B cell (primary cell): ENCODE measurements around the gene SAG. TPM values are rescaled to one million over a fixed set of nuclear protein-coding genes. Genes with fewer than 3 reads are reported as not detected.

Experiments used
- ATAC-seq: fragments of 200-7000 bp; cut with Tn5 transposase; one replicate; pipeline ENCODE4 v1.10.0; 2021; ENCODE audit warnings: low read depth, mild to moderate bottlenecking, moderate number of reproducible peaks, moderate library complexity
- CTCF ChIA-PET: fragments of 350-600 bp; sonication (Branson Sonifier 250); formaldehyde crosslinking; loops from one replicate; lab custom pipeline; 2021; ENCODE audit warnings: antibody characterized with exemption, inconsistent platforms; lab: Charles Lee
- POLR2A ChIA-PET: fragments of 350-600 bp; sonication (Branson Sonifier 250); formaldehyde crosslinking; loops from one replicate; lab custom pipeline; 2021; ENCODE audit warnings: antibody characterized with exemption; lab: Charles Lee
- DNase-seq: peaks from one replicate; pipeline ENCODE4 v3.0.0; 2013
- H2AFZ ChIP-seq: 2 replicates; pipeline ENCODE4 v1.6.1; 2012; ENCODE audit warnings: mild to moderate bottlenecking, low read depth, low read length; ENCODE audit not compliant: insufficient read depth, poor library complexity, severe bottlenecking
- H3K27ac ChIP-seq, 2 donors: 1 replicate in 1 of 2; 2 replicates in 1 of 2; pipeline ENCODE4 v1.5.1; 2012 to 2013; ENCODE audit warnings: low read length in 2 of 2, mild to moderate bottlenecking in 2 of 2, moderate library complexity in 1 of 2
- H3K27me3 ChIP-seq, 4 experiments: fragments of 200-600 bp in 1 of 4; sonication (generic) in 1 of 4; replicated peaks in 1 of 4; 1 replicate in 2 of 4; 2 replicates in 2 of 4; pipeline versions ENCODE4 v1.6.1 to v1.7.0; 2013 to 2016; ENCODE audit warnings: low read length in 3 of 4, mild to moderate bottlenecking in 2 of 4, mixed read lengths in 1 of 4, moderate library complexity in 1 of 4; ENCODE audit not compliant: insufficient read depth in 4 of 4, control insufficient read depth in 3 of 4; ENCODE audit errors: control extremely low read depth in 1 of 4
- H3K36me3 ChIP-seq, 2 experiments: replicated peaks in 1 of 2; 1 replicate in 1 of 2; 2 replicates in 1 of 2; pipeline versions ENCODE4 v1.6.1 to v1.7.1; 2013; ENCODE audit warnings: low read length in 1 of 2; ENCODE audit not compliant: insufficient read depth in 2 of 2, control insufficient read depth in 1 of 2; ENCODE audit errors: control extremely low read depth in 1 of 2, extremely low read depth in 1 of 2
- H3K4me1 ChIP-seq, 2 donors: fragments of 200-600 bp in 1 of 2; sonication (generic) in 1 of 2; 1 replicate in 1 of 2; 2 replicates in 1 of 2; pipeline versions ENCODE4 v1.5.1 to v1.6.1; 2013 to 2017; ENCODE audit warnings: low read length in 2 of 2; ENCODE audit not compliant: control insufficient read depth in 2 of 2, insufficient read depth in 2 of 2
- H3K4me2 ChIP-seq: replicated peaks from 2 replicates; pipeline ENCODE3; 2012; ENCODE audit warnings: mild to moderate bottlenecking, low read depth, low read length; ENCODE audit not compliant: poor library complexity, severe bottlenecking
- H3K4me3 ChIP-seq, 5 experiments: fragments of 200-600 bp in 1 of 5; sonication (generic) in 1 of 5; 1 replicate in 3 of 5; 2 replicates in 2 of 5; pipeline versions ENCODE4 v1.5.1 to v1.7.0; 2011 to 2016; ENCODE audit warnings: low read length in 4 of 5, mild to moderate bottlenecking in 4 of 5, low read depth in 2 of 5, control low read depth in 1 of 5, moderate library complexity in 1 of 5; ENCODE audit not compliant: insufficient read depth in 1 of 5; ENCODE audit errors: control extremely low read depth in 1 of 5, extremely low read depth in 1 of 5
- H3K79me2 ChIP-seq: fragments of 200-600 bp; sonication (generic); one replicate; pipeline ENCODE4 v1.6.0; 2016; ENCODE audit warnings: low read length; ENCODE audit not compliant: control insufficient read depth, insufficient read depth
- H3K9ac ChIP-seq: fragments of 200-600 bp; sonication (generic); 2 replicates; pipeline ENCODE4 v1.6.1; 2017; ENCODE audit warnings: mild to moderate bottlenecking, low read length, moderate library complexity
- H3K9me3 ChIP-seq, 3 donors: one replicate each; pipeline versions ENCODE4 v1.6.1 to v1.7.1; 2013; ENCODE audit warnings: low read length in 2 of 3; ENCODE audit not compliant: control insufficient read depth in 2 of 3, insufficient read depth in 1 of 3; ENCODE audit errors: control extremely low read depth in 1 of 3
- H4K20me1 ChIP-seq: 2 replicates; pipeline ENCODE4 v1.6.0; 2012; ENCODE audit warnings: mild to moderate bottlenecking, low read length; ENCODE audit not compliant: insufficient read depth, control insufficient read depth, poor library complexity, severe bottlenecking
- H3K27ac Mint-ChIP-seq: one replicate; pipeline ENCODE4 v1.8.0; 2021; ENCODE audit warnings: mixed read lengths
- H3K27me3 Mint-ChIP-seq: one replicate; pipeline ENCODE4 v1.8.0; 2021; ENCODE audit warnings: mixed read lengths
- H3K4me1 Mint-ChIP-seq: one replicate; pipeline ENCODE4 v1.8.0; 2021; ENCODE audit warnings: mixed read lengths
- H3K4me3 Mint-ChIP-seq: one replicate; pipeline ENCODE4 v1.8.0; 2021; ENCODE audit warnings: mixed read lengths
- H3K9me3 Mint-ChIP-seq: one replicate; pipeline ENCODE4 v1.8.0; 2022; ENCODE audit warnings: mixed read lengths; ENCODE audit not compliant: insufficient read depth
- EZH2 ChIP-seq: IDR thresholded peaks from 2 replicates; pipeline ENCODE4 v1.6.1; 2012; ENCODE audit warnings: borderline replicate concordance, low read depth, mild to moderate bottlenecking, moderate library complexity, low read length; ENCODE audit not compliant: insufficient read depth, poor library complexity, severe bottlenecking
- WGBS: methylation state at CpG from one replicate; pipeline ENCODE4 v1.1.5; 2013; ENCODE audit warnings: missing lambda C conversion rate; ENCODE audit not compliant: insufficient coverage; 5-methylcytosine and 5-hydroxymethylcytosine counted together
- intact Hi-C: fragments of 100-400 bp; cut with micrococcal nuclease; formaldehyde crosslinking; loops from one replicate; pipeline ENCODE4 v1.10.0; 2022
- polyA plus RNA-seq: library from polyadenylated mRNA; depleted of rRNA; stranded (reverse); fragments of >200 nt; gene quantifications from 2 replicates; pipeline ENCODE4 v1.2.3, GENCODE V29; 2012
- total RNA-seq, 2 donors: library from RNA; stranded (reverse); fragments of 120-200 nt in 1 of 2; gene quantifications; 1 replicate in 1 of 2; 2 replicates in 1 of 2; pipeline versions ENCODE4 v1.2.3 to v1.2.4, GENCODE V29; 2013 to 2022
- TF ChIP-seq, protein P1 (sequence below): fragments of 200-600 bp; IDR thresholded peaks from one replicate; pipeline ENCODE4 v1.8.0; 2022; ENCODE audit warnings: antibody characterized with exemption, mild to moderate bottlenecking

Gene SAG
- total and polyA plus RNA-seq, 2 donors (not counting 1 experiment from before 2014, with no cell fraction given): 0.03 to 0.17 TPM

DNA sequence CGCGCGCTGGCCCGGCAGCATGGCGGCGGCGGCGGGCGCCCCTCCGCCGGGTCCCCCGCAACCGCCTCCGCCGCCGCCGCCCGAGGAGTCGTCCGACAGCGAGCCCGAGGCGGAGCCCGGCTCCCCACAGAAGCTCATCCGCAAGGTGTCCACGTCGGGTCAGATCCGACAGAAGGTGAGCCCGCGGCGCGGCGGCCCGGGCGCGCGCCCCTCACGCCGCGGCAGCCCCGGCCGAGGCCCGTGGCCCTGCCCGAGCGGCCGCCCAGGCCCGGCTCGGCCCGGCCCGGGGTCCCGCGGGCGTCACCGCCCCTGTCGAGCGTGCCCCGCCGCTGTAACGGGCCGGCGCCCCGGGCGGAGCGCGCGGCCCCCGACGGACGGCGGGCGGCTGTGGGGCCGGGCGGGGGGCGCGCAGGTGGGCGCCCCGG lies 46.9 kb downstream of the SAG start:
- DNase-seq (no peak), ATAC-seq (peak; percentile 1)
- peak overlapping the region; percentile 91 for H3K4me2 ChIP-seq
- no peak overlapping the region for H2AFZ ChIP-seq
- H3K36me3 ChIP-seq: peaks cover 0 to 4% of the 10 kb centered on the region in 2 experiments
- no peaks in the 10 kb centered on the region for H4K20me1 ChIP-seq
- CTCF ChIA-PET: interaction anchor here (0.7 to 2.6 kb wide), 9 partner anchors 23 to 86 kb away, joined by 3 to 13 read pairs (median 3); no protein-coding TSS in a partner anchor
- peaks cover 85% of the 10 kb centered on the region for H3K4me1 Mint-ChIP-seq
- H3K9me3 Mint-ChIP-seq: no peaks in the 10 kb centered on the region
- peak overlapping the region; percentile 33 for H3K4me3 Mint-ChIP-seq
- H3K4me1 ChIP-seq: peaks cover 79 to 85% of the 10 kb centered on the region in 2 donors
- no peaks in the 10 kb centered on the region for H3K9me3 ChIP-seq
- H3K9ac ChIP-seq: peak overlapping the region; percentile 85
- intact Hi-C loops: loop anchor here (1.0 to 10.0 kb wide), 3 partner anchors 23 to 250 kb away; no protein-coding TSS in a partner anchor
- H3K79me2 ChIP-seq: peaks cover 82% of the 10 kb centered on the region
- POLR2A ChIA-PET: interaction anchor here (0.9 to 2.8 kb wide), 9 partner anchors 11 to 89 kb away, joined by 3 to 30 read pairs (median 9); no protein-coding TSS in a partner anchor
- H3K27ac Mint-ChIP-seq: no peak overlapping the region
- H3K4me3 ChIP-seq: peak overlapping the region in 4 of 5 experiments; percentile 82 to 89 (median 82)
- no peaks in the 10 kb centered on the region for H3K27me3 ChIP-seq
- under 1% methylated on average over 77 of the region's 77 CpGs for WGBS
- H3K27me3 Mint-ChIP-seq: no peaks in the 10 kb centered on the region
- TF ChIP-seq EZH2: no peak
- TF ChIP-seq, protein P1, sequence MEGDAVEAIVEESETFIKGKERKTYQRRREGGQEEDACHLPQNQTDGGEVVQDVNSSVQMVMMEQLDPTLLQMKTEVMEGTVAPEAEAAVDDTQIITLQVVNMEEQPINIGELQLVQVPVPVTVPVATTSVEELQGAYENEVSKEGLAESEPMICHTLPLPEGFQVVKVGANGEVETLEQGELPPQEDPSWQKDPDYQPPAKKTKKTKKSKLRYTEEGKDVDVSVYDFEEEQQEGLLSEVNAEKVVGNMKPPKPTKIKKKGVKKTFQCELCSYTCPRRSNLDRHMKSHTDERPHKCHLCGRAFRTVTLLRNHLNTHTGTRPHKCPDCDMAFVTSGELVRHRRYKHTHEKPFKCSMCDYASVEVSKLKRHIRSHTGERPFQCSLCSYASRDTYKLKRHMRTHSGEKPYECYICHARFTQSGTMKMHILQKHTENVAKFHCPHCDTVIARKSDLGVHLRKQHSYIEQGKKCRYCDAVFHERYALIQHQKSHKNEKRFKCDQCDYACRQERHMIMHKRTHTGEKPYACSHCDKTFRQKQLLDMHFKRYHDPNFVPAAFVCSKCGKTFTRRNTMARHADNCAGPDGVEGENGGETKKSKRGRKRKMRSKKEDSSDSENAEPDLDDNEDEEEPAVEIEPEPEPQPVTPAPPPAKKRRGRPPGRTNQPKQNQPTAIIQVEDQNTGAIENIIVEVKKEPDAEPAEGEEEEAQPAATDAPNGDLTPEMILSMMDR: peak; percentile 5
- no peak overlapping the region for H3K27ac ChIP-seq

DNA sequence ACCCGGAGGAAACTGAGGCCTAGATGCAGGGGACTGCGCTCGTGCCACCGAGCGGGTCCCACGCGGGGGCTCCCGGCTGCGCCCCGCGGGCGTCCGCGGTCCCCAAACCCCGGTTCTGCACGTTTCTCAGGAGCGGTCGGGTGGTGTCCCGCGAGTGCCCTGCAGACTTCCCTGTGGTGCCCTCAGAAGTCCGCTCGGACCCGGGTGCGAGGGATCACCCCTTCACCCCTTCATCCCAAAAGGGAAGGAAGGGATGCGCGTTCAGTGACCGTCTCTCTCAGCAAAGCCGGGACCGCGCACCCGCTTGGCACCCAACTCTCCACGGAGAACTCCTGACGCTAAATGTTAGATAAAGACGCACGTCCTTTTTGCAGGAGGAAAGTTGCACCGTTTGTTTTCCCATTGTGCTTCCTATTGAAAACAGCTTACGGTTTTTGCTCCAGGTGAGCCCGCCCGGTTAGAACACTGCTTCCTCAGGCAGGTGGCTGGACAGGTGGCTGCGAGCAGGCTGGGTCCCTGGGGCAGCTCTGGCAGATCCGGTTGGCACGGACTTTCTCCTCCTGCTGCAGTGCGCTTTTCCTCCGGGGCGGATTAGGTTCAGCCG lies 47.5 kb downstream of the SAG start:
- peak overlapping the region; percentile 85 for H3K27ac Mint-ChIP-seq
- DNase-seq (peak; percentile 55), ATAC-seq (no peak)
- TF ChIP-seq, protein P1: no peak
- no peak for TF ChIP-seq EZH2
- H4K20me1 ChIP-seq: no peaks in the 10 kb centered on the region
- peaks cover 85% of the 10 kb centered on the region for H3K4me1 Mint-ChIP-seq
- no peaks in the 10 kb centered on the region for H3K9me3 ChIP-seq
- no peaks in the 10 kb centered on the region for H3K9me3 Mint-ChIP-seq
- H3K4me1 ChIP-seq: peaks cover 78 to 85% of the 10 kb centered on the region in 2 donors
- peak overlapping the region; percentile 91 for H3K4me2 ChIP-seq
- no peaks in the 10 kb centered on the region for H3K27me3 ChIP-seq
- POLR2A ChIA-PET: interaction anchor here (0.9 to 2.8 kb wide), 3 partner anchors 12 to 88 kb away, joined by 3 to 30 read pairs (median 3); no protein-coding TSS in a partner anchor
- no peaks in the 10 kb centered on the region for H3K27me3 Mint-ChIP-seq
- peak overlapping the region; percentile 82 to 89 (median 83) for H3K4me3 ChIP-seq
- intact Hi-C loops: loop anchor here (1.0 to 10.0 kb wide), 5 partner anchors 24 to 250 kb away; partner anchors contain the start of gene ATG16L1
- peaks cover 0 to 4% of the 10 kb centered on the region in 2 experiments for H3K36me3 ChIP-seq
- 4% methylated on average over 43 of the region's 46 CpGs for WGBS
- CTCF ChIA-PET: interaction anchor here (1.1 to 3.8 kb wide), 7 partner anchors 23 to 88 kb away, joined by 3 to 24 read pairs (median 12); no protein-coding TSS in a partner anchor
- peak overlapping the region; percentile 59 to 85 for H3K27ac ChIP-seq
- H2AFZ ChIP-seq: peak overlapping the region; percentile 63
- peak overlapping the region; percentile 94 for H3K4me3 Mint-ChIP-seq
- H3K9ac ChIP-seq: peak overlapping the region; percentile 85
- H3K79me2 ChIP-seq: peaks cover 87% of the 10 kb centered on the region
